HepG2 (cell line): ENCODE measurements around the gene NAV2. TPM values are rescaled to one million over a fixed set of nuclear protein-coding genes. Genes with fewer than 3 reads are reported as not detected.

ENCODE experiments used
- GTF2F1 ChIP-seq: fragments of 150-350 bp; IDR thresholded peaks from 2 replicates; pipeline ENCODE4 v1.6.1; 2014; ENCODE audit warnings: low read length
- HMG20A ChIP-seq: IDR thresholded peaks from 2 replicates; pipeline ENCODE4 v1.6.1; 2016; ENCODE audit warnings: borderline replicate concordance
- IKZF1 ChIP-seq: fragments of 450-650 bp; IDR thresholded peaks from 2 replicates; pipeline ENCODE4 v1.7.1; 2016
- ISL2 ChIP-seq: sonication (generic); formaldehyde crosslinking; IDR thresholded peaks from 2 replicates; pipeline ENCODE4 v1.5.0; 2020; ENCODE audit warnings: missing genetic modification reagents
- SKI ChIP-seq: fragments of 450-650 bp; IDR thresholded peaks from one replicate; pipeline ENCODE4 v1.6.1; 2018; ENCODE audit warnings: mild to moderate bottlenecking; ENCODE audit not compliant: partially characterized antibody
- SNAI1 ChIP-seq: sonication (generic); formaldehyde crosslinking; IDR thresholded peaks from 2 replicates; pipeline ENCODE4 v1.5.0; 2020; ENCODE audit warnings: mild to moderate bottlenecking, missing genetic modification reagents, borderline replicate concordance
- TOPORS ChIP-seq: sonication (generic); formaldehyde crosslinking; IDR thresholded peaks from 2 replicates; pipeline ENCODE4 v1.8.0; 2023; ENCODE audit warnings: mild to moderate bottlenecking, missing genetic modification reagents
- ZKSCAN1 ChIP-seq: fragments of 150-350 bp; IDR thresholded peaks from 2 replicates; pipeline ENCODE4 v1.6.1; 2014; ENCODE audit warnings: low read length
- ZNF17 ChIP-seq: sonication (generic); formaldehyde crosslinking; IDR thresholded peaks from 2 replicates; pipeline ENCODE4 v1.5.0; 2020; ENCODE audit warnings: mild to moderate bottlenecking, missing genetic modification reagents
- ZNF333 ChIP-seq: sonication (generic); formaldehyde crosslinking; IDR thresholded peaks from 2 replicates; pipeline ENCODE4 v1.4.0; 2020; ENCODE audit warnings: mild to moderate bottlenecking, missing genetic modification reagents, borderline replicate concordance
- ZNF549 ChIP-seq: sonication (generic); formaldehyde crosslinking; IDR thresholded peaks from 2 replicates; pipeline ENCODE4 v1.5.0; 2020; ENCODE audit warnings: missing genetic modification reagents
- ZNF7 ChIP-seq: IDR thresholded peaks from 2 replicates; pipeline ENCODE4 v1.6.1; 2016; ENCODE audit warnings: missing biosample characterization, missing genetic modification reagents
- polyA plus RNA-seq, 8 experiments: library from polyadenylated mRNA; depleted of rRNA in 3 of 8; stranded (reverse) in 7 of 8; unstranded in 1 of 8; fragments of >200 nt; fragmentation: Illumina TruSeq in 4 of 8; extraction: Trizol in 4 of 8; gene quantifications; 2 replicates each; pipeline versions ENCODE4 v1.2.1 to v1.2.3, GENCODE V29; 2011 to 2016; ENCODE audit warnings: low read depth in 4 of 8, missing spikeins in 1 of 8, mixed read lengths in 1 of 8; ENCODE audit not compliant: insufficient read depth in 1 of 8
- total RNA-seq, 5 experiments: library from RNA; depleted of rRNA; stranded (reverse); fragments of >200 nt; fragmentation: Illumina TruSeq; extraction: Trizol; gene quantifications; 2 replicates each; pipeline ENCODE4 v1.2.3, GENCODE V29; 2016; ENCODE audit warnings: low read depth in 1 of 5
- TF ChIP-seq, protein P1 (sequence below): IDR thresholded peaks from 2 replicates; pipeline ENCODE4 v1.6.1; 2016; ENCODE audit warnings: low read depth, missing genetic modification reagents, missing compliant biosample characterization
- TF ChIP-seq, protein P2 (sequence below): sonication (generic); formaldehyde crosslinking; IDR thresholded peaks from 2 replicates; pipeline ENCODE4 v1.5.0; 2020; ENCODE audit warnings: missing genetic modification reagents, mild to moderate bottlenecking, borderline replicate concordance
- TF ChIP-seq, protein P3 (sequence below): sonication (generic); formaldehyde crosslinking; IDR thresholded peaks from 2 replicates; pipeline ENCODE4 v1.9.0; 2021; ENCODE audit warnings: missing genetic modification reagents, borderline replicate concordance
- TF ChIP-seq, protein P4 (sequence below): sonication (generic); formaldehyde crosslinking; IDR thresholded peaks from 2 replicates; pipeline ENCODE4 v1.8.0; 2022; ENCODE audit warnings: low read depth, missing genetic modification reagents
- TF ChIP-seq, protein P5 (sequence below), 2 experiments: sonication (generic) in 1 of 2; formaldehyde crosslinking in 1 of 2; IDR thresholded peaks; 2 replicates each; pipeline versions ENCODE4 v1.5.1 to v1.6.1; 2011 to 2020; ENCODE audit warnings: borderline replicate concordance in 1 of 2, low read depth in 1 of 2, low read length in 1 of 2, mild to moderate bottlenecking in 1 of 2, missing genetic modification reagents in 1 of 2, moderate library complexity in 1 of 2

Gene NAV2
- total and polyA plus RNA-seq, 2 of the 13 experiments (the other 11 are each of a cell fraction or from before 2014, with no cell fraction given) = 9.3 to 34.6 TPM

DNA sequence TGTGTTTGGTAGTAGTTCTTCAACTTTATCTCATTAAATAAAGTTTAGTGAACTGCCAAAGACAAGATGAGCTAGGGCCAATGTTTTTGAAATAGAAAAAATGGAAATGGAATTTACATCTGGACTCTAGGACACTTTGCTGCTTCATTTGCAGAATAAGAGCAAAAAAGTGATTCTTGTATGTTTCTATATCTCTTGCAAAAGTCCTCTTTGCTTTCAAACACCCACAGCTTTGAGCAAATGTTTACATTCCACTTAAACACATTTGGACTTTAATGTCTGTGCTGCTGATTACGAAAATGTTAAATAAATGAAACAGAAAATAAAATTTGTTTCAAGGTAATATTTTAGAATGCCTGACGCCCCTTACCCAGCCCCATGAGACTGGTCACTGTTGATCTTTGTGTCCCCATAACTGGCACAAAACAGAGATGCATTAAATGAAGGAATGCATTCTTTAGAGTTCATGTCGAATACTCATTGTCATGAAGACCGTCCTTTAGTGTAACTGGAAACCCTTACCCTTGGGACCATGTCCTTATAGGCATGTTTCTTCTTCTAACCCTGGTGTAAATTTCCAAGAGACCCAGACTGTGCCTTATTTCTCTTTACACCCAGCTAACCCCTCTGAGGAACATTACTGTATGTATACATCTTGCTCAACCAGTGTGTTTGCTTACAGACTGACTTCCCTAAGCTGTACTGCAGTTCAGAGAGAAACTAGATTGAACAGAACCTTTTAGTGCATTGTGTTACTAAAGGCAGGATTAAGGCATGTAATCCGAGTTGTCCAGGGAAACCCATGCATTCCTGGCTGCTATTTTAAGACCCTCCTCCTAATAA lies 199.7 kb downstream of the NAV2 start (continued):
- TF ChIP-seq, protein P1, sequence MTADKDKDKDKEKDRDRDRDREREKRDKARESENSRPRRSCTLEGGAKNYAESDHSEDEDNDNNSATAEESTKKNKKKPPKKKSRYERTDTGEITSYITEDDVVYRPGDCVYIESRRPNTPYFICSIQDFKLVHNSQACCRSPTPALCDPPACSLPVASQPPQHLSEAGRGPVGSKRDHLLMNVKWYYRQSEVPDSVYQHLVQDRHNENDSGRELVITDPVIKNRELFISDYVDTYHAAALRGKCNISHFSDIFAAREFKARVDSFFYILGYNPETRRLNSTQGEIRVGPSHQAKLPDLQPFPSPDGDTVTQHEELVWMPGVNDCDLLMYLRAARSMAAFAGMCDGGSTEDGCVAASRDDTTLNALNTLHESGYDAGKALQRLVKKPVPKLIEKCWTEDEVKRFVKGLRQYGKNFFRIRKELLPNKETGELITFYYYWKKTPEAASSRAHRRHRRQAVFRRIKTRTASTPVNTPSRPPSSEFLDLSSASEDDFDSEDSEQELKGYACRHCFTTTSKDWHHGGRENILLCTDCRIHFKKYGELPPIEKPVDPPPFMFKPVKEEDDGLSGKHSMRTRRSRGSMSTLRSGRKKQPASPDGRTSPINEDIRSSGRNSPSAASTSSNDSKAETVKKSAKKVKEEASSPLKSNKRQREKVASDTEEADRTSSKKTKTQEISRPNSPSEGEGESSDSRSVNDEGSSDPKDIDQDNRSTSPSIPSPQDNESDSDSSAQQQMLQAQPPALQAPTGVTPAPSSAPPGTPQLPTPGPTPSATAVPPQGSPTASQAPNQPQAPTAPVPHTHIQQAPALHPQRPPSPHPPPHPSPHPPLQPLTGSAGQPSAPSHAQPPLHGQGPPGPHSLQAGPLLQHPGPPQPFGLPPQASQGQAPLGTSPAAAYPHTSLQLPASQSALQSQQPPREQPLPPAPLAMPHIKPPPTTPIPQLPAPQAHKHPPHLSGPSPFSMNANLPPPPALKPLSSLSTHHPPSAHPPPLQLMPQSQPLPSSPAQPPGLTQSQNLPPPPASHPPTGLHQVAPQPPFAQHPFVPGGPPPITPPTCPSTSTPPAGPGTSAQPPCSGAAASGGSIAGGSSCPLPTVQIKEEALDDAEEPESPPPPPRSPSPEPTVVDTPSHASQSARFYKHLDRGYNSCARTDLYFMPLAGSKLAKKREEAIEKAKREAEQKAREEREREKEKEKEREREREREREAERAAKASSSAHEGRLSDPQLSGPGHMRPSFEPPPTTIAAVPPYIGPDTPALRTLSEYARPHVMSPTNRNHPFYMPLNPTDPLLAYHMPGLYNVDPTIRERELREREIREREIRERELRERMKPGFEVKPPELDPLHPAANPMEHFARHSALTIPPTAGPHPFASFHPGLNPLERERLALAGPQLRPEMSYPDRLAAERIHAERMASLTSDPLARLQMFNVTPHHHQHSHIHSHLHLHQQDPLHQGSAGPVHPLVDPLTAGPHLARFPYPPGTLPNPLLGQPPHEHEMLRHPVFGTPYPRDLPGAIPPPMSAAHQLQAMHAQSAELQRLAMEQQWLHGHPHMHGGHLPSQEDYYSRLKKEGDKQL (CRISPR knock-in tag) = no peak; the same call in 1 of the 2 replicates
- TF ChIP-seq SNAI1 (CRISPR knock-in tag) (no peak), TOPORS (CRISPR knock-in tag) (no peak), ZNF17 (CRISPR knock-in tag) (no peak), GTF2F1 (no peak), HMG20A (CRISPR knock-in tag) (no peak), SKI (no peak), ZNF333 (CRISPR knock-in tag) (no peak), ZNF549 (CRISPR knock-in tag) (no peak), ZNF7 (CRISPR knock-in tag) (no peak), ZKSCAN1 (no peak), ISL2 (CRISPR knock-in tag) (peak; percentile 77), IKZF1 (no peak)
- TF ChIP-seq, protein P2, sequence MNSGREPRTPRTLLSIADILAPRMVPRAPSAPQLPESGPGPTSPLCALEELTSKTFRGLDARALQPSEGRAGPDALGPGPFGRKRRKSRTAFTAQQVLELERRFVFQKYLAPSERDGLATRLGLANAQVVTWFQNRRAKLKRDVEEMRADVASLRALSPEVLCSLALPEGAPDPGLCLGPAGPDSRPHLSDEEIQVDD (CRISPR knock-in tag) = no peak
- TF ChIP-seq, protein P3, sequence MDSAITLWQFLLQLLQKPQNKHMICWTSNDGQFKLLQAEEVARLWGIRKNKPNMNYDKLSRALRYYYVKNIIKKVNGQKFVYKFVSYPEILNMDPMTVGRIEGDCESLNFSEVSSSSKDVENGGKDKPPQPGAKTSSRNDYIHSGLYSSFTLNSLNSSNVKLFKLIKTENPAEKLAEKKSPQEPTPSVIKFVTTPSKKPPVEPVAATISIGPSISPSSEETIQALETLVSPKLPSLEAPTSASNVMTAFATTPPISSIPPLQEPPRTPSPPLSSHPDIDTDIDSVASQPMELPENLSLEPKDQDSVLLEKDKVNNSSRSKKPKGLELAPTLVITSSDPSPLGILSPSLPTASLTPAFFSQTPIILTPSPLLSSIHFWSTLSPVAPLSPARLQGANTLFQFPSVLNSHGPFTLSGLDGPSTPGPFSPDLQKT (CRISPR knock-in tag) = no peak
- TF ChIP-seq, protein P4, sequence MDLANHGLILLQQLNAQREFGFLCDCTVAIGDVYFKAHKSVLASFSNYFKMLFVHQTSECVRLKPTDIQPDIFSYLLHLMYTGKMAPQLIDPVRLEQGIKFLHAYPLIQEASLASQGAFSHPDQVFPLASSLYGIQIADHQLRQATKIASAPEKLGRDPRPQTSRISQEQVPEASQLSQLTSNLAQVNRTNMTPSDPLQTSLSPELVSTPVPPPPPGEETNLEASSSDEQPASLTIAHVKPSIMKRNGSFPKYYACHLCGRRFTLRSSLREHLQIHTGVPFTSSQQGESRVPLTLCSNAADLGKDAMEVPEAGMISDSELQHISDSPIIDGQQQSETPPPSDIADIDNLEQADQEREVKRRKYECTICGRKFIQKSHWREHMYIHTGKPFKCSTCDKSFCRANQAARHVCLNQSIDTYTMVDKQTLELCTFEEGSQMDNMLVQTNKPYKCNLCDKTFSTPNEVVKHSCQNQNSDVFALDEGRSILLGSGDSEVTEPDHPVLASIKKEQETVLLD (CRISPR knock-in tag) = no peak
- TF ChIP-seq, protein P5, sequence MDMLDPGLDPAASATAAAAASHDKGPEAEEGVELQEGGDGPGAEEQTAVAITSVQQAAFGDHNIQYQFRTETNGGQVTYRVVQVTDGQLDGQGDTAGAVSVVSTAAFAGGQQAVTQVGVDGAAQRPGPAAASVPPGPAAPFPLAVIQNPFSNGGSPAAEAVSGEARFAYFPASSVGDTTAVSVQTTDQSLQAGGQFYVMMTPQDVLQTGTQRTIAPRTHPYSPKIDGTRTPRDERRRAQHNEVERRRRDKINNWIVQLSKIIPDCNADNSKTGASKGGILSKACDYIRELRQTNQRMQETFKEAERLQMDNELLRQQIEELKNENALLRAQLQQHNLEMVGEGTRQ (IDR thresholded peaks at IDR 0.05; ENCODE audit: low read depth, low read length) = no peak
- TF ChIP-seq, protein P5 (CRISPR knock-in tag; IDR thresholded peaks at IDR 0.05; ENCODE audit: borderline replicate concordance) = no peak
